CD4-positive, alpha-beta T cell treated with Interleukin-15 for 1 hour (primary cell): Measurements from ENCODE around the gene UIMC1.

Experiments used
- DNase-seq: peaks from one replicate; pipeline ENCODE4 v3.0.0-alpha.2; 2020

UIMC1 gene

GRCh38 chr5:176868126-176868525 is 138.5 kb downstream of the UIMC1 start:
- DNase-seq, result no peak

DNA sequence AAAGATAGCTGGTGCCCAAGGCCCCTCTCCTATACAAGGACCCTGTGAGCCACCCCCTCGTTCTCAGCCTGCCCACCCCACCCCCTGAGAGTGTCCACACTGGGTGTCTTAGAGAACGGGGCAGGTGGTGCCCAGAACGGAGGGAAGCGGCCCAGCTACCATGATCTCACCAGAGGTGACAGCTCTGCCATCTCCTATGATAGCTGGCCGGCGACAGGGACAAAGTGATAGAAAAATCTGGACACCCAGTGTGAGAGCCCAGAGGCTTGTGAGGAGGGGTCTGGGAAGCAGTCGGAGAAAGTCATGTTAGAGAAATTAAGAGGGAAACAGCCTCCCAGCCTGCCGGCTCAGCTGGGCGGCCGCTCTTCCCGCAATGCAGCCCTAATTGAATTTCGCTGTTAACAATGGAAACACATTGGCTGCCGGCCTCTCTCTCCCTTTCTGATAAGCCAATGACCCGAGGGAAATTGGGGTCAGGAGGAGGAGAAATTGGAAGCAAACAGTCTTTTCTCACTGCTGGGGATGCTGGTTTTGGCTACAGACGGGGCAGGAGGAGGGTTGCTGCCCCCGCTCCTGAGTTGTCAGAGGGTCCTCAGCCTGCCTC is 139.8 kb downstream of the UIMC1 start:
- DNase-seq, result no peak

GRCh38 chr5:176865964-176866363 is 140.6 kb downstream of the UIMC1 start:
- no peak for DNase-seq

- DNase-seq, result no peak
Observed at GRCh38 chr5:176864755-176865154, 141.8 kb downstream of the UIMC1 start.

DNA sequence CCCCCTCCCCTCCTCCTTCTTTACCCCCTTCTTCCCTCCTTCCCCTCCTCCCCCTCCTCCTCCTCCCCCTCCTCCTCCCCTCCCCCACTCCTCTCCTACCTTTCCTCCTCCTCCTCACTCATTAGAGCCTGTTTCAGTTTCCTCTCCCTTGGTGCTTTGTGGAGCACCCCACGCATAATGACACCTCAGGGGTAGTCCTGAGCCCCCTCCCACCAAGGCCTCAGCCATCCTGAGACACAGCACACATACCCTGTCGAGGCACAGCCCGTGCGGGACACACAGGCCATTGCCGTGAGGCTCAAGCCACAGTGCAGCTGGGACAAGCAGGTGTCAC is 142.8 kb downstream of the UIMC1 start:
- no peak for DNase-seq

GRCh38 chr5:176863041-176863764 is 143.4 kb downstream of the UIMC1 start:
- no peak for DNase-seq

DNA sequence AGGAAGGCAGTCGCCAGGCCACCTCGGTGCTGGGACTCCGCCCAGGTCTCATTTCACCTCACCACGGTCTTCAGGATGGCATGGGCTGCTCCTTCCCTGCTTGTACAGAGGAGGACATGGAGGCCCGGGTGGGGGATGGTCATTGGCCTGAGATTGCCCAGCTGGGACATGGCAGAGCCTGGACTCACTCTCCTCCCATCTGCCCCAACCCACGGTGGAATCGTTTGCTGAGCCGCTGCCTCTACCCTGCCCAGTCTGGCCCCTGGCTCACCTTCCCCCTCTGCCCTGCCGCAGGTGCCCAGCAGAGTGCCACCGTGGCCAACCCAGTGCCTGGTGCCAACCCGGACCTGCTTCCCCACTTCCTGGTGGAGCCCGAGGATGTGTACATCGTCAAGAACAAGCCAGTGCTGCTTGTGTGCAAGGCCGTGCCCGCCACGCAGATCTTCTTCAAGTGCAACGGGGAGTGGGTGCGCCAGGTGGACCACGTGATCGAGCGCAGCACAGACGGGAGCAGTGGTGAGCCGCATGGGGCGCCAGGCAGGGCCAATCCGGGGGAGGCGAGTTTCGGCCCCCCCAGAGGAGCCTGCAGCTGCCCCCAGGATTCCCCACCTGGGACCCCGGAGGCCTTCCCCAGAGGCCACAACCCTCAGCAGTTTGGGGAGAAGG is 144.1 kb downstream of the UIMC1 start:
- DNase-seq, result no peak

DNA sequence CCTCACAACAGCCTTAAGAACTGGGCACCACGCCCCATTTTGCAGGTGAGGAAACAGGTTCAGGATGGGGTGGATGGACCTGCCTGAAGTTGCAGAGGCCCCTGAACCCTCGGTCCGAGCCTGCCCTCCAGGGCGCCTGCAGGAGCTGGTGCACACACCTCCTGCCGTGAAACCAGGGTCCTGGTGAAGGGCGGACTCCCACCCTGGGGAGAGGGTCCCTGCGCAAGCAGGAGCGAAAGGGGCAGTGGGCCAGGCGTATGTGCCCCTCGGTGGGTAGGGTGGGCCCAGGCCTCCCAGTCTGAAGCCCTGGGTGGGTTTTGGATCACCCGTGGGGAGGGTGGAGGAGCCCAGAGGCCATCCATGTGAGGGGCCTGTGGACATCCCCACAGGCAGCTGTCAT is 145.3 kb downstream of the UIMC1 start:
- DNase-seq, result no peak

GRCh38 chr5:176860381-176860780 is 146.2 kb downstream of the UIMC1 start:
- DNase-seq, result no peak

GRCh38 chr5:176859916-176860315 is 146.7 kb downstream of the UIMC1 start:
- no peak for DNase-seq

DNA sequence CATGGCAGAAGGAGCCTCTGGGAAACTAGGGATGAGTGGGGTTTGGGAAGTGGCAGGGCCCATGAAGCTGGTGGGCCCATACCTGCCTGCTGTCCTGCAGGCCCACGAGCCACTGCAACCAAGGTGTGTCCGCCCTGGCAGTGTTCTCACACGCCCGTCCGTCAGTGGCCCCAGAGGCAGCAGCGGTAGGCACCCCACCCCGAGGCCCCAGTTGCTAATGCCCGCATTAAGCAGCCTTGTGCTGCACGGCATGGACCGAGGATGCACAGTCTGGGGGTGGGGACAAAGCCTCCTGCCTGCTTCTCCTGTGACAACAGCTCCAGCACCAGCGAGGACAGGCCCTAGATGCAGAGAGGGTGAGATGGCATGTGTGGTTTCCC is 148.7 kb downstream of the UIMC1 start:
- DNase-seq, result no peak

DNA sequence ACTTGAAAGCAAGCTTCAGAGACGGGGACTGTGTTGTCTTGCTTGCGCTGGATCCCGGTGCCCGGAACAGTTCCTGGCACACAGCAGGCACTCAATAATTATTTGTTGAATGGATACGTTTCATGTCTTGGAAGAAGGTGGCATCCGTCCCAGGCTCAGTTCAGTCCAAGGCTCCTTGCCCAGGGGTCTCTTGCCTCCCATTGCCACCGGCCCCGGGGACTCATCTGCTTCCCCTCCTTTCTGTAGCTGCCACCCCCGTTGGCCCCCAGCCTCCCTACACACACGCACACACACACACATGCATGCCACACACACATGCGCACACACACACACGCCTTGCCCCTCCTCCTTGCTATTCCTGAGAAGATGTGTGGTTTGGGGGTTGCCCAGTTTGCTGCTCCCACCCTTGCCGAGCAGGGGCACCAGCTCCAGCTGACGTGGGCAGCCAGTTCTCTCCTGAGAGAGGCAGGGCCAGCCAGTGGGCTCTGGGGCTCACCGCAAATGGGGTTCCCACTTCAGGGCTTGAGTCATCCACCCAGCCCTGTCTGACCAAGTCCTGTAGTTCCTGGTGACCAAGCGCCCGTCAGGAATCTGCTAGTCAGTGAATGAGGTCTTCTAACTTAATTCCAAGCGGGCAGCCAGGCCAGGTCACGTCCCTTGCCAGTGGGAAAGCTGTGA is 149.2 kb downstream of the UIMC1 start:
- DNase-seq, result no peak

DNA sequence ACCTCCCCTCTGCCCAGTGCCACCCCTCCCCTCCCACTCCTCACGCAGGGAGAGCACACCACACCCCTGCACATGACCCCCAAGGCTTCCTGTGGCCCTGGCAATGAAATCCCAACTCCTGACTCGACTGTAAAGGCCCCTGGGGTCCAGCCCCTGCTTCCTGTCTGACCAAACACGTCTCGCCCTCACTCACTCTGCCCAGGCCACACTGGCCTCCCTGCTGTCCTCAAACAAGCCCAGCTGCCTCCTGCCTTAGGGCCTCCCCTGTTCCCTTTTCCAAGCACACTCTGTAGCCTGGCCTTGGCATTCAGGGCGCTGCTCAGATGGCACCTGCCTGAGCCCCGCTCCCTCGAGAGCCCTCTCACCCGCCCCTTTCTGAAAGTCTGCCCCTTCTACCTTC is 149.8 kb downstream of the UIMC1 start:
- DNase-seq, result no peak

- no peak for DNase-seq
Observed at GRCh38 chr5:176855598-176855997, 151.0 kb downstream of the UIMC1 start.
